ENCODE data around the gene COL15A1. TPM values are rescaled to one million over a fixed set of nuclear protein-coding genes. Genes with fewer than 3 reads are reported as not detected.
A peak's percentile ranks its signal among the peaks of the same experiment; 100 is the strongest.

Gene COL15A1
- total RNA-seq, 4 donors from 2014 or later, result 1.4 to 16.5 (median 5.6) TPM

DNA sequence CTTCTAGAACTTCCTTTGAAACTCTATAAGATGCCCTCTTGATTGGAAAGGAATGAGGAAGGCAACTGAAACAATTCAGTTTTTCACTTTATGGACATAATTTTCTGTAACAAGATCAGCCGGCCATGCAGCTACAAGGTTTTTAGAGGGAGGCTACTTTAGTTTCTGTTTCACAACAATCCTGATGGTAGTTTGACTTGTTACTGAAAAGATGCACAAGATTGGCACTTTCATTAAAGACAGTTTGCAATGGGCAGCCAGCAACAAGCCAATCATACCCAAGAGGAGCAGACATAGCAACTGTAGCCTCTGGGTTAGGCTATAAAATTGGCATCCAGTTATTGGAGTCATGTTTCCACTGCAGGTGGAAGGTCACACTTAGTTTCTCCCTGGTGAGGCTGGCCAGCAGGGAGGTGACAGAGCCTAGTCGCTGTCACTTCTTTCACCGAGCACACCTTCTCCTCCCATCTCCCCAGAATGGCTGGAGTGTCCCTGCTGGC, 87.0 kb downstream of the COL15A1 start:
- Histone ChIP-seq H3K4me1 (no peaks in the 10 kb centered on the region), H3K27ac (peak overlapping the region in 1 of 4 donors; percentile 29), H3K4me3 (no peak overlapping the region), H3K27me3 (no peaks in the 10 kb centered on the region), H3K9me3 (no peaks in the 10 kb centered on the region), H3K36me3 (no peaks in the 10 kb centered on the region)
- peak in 1 of 3 donors; percentile 3 for DNase-seq
- TF ChIP-seq, protein P1, sequence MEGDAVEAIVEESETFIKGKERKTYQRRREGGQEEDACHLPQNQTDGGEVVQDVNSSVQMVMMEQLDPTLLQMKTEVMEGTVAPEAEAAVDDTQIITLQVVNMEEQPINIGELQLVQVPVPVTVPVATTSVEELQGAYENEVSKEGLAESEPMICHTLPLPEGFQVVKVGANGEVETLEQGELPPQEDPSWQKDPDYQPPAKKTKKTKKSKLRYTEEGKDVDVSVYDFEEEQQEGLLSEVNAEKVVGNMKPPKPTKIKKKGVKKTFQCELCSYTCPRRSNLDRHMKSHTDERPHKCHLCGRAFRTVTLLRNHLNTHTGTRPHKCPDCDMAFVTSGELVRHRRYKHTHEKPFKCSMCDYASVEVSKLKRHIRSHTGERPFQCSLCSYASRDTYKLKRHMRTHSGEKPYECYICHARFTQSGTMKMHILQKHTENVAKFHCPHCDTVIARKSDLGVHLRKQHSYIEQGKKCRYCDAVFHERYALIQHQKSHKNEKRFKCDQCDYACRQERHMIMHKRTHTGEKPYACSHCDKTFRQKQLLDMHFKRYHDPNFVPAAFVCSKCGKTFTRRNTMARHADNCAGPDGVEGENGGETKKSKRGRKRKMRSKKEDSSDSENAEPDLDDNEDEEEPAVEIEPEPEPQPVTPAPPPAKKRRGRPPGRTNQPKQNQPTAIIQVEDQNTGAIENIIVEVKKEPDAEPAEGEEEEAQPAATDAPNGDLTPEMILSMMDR (IDR thresholded peaks at IDR 0.05), result no peak
- no peak for TF ChIP-seq POLR2A (IDR thresholded peaks at IDR 0.05)

DNA sequence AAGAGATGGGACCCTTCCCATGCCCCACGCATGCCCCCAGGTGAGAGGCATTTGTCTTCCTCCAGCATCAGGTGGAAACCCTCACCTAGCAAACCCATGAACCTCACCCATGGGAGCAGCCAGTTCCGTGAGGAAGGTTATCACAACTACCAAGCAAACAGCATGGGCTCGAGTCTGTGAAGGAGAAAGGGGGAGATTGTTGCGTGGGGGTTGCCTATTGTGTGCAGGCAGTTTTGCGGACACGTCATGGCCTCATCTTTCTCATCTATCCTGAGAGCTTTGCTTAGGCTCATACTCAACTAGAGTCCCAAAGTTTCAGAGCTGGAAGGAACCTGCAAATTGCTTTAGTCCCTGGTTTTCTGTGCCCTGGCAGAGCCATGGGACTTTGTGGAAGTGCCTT, 87.6 kb downstream of the COL15A1 start:
- no peaks in the 10 kb centered on the region for H3K36me3 ChIP-seq
- H3K9me3 ChIP-seq, result no peaks in the 10 kb centered on the region
- TF ChIP-seq POLR2A (IDR thresholded peaks at IDR 0.05), result no peak
- TF ChIP-seq, protein P1 (IDR thresholded peaks at IDR 0.05), result no peak
- no peaks in the 10 kb centered on the region for H3K27me3 ChIP-seq
- H3K4me1 ChIP-seq, result no peaks in the 10 kb centered on the region
- H3K27ac ChIP-seq, result peak overlapping the region in 1 of 4 donors; percentile 29
- DNase-seq, result no peak
- no peak overlapping the region for H3K4me3 ChIP-seq

DNA sequence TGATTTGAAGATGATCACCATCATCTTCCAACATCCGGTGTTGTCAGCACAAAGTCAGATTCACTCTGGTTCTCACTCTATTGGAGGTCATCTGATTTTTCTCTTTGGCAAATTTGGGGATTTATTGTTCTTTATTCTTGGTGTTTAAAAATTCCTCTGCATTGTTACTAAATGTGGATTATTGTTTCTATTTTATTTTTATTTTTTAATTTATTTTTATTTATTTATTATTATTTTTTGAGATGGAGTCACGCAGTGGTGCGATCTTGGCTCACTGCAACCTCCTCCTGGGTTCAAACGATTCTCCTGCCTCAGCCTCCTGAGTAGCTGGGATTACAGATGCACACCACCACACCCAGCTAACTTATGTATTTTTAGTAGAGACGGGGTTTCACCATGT, 88.3 kb downstream of the COL15A1 start:
- H3K4me1 ChIP-seq, result no peaks in the 10 kb centered on the region
- H3K27me3 ChIP-seq, result no peaks in the 10 kb centered on the region
- no peak for DNase-seq
- H3K4me3 ChIP-seq, result no peak overlapping the region
- H3K9me3 ChIP-seq, result no peaks in the 10 kb centered on the region
- no peak overlapping the region for H3K27ac ChIP-seq
- TF ChIP-seq, protein P1 (IDR thresholded peaks at IDR 0.05), result no peak
- no peak for TF ChIP-seq POLR2A (IDR thresholded peaks at IDR 0.05)
- no peaks in the 10 kb centered on the region for H3K36me3 ChIP-seq

DNA sequence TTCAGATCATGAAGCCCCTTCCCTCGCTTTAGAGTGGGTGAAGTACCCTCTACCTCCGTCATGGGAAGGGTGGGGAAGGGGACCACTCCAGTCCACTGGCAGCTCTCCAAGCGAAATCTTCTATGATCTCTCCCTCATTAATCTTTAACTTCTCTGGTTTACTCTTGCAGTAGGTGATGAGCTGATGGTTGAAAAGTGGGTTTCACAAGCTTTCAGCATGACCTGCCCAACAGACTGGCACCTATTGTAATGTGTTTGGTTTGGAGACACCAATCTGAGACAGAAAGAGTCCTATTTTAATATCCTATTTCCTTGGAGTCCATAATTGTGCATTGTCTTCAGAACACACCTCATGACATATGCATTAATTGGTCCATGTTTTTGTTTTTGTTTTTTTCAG, 90.4 kb downstream of the COL15A1 start:
- no peak for TF ChIP-seq POLR2A (IDR thresholded peaks at IDR 0.05)
- TF ChIP-seq, protein P1 (IDR thresholded peaks at IDR 0.05), result no peak
- DNase-seq, result no peak
- Histone ChIP-seq H3K4me1 (no peaks in the 10 kb centered on the region), H3K36me3 (no peaks in the 10 kb centered on the region), H3K27me3 (no peaks in the 10 kb centered on the region), H3K4me3 (no peak overlapping the region), H3K27ac (no peak overlapping the region), H3K9me3 (no peaks in the 10 kb centered on the region)

DNA sequence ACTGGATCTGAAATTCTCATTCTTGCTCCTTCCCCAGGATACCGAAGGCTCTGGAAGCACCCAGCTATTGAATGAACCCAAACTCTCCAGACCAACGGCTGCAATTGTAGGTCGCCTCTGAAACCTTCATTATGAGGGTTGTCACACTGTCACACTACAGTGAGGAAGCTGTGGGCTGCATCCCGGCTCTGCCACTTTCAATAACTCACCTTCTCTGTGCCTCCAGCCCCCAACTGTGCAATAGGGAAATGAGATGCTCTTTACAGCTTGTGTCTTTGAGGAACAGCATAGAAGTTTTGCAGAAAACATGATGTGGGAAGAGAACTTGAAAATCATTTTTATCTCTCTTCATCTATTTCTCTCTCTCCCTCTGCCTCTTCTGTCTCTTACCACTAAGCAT, 91.6 kb downstream of the COL15A1 start:
- DNase-seq, result no peak
- Histone ChIP-seq H3K36me3 (no peaks in the 10 kb centered on the region), H3K4me1 (no peaks in the 10 kb centered on the region), H3K4me3 (no peak overlapping the region), H3K9me3 (no peaks in the 10 kb centered on the region), H3K27me3 (no peaks in the 10 kb centered on the region), H3K27ac (no peak overlapping the region)
- TF ChIP-seq, protein P1 (IDR thresholded peaks at IDR 0.05), result no peak
- no peak for TF ChIP-seq POLR2A (IDR thresholded peaks at IDR 0.05)

All from Peyer's patch (tissue), 4 donors.